OCI-LY3 (cell line): Measurements from ENCODE around the gene MINK1.

Source experiments
- H2AFZ ChIP-seq: fragments of 200-600, 300-600 bp; shearing (Covaris generic); 2 replicates; pipeline ENCODE4 v1.6.0; 2014; ENCODE audit warnings: antibody characterized with exemption, low read depth, low read length
- H3K27ac ChIP-seq: fragments of 200-600, 300-600 bp; sonication (generic); 2 replicates; pipeline ENCODE4 v1.5.1; 2014; ENCODE audit warnings: mild to moderate bottlenecking, low read length, moderate library complexity, mixed read lengths
- H3K27me3 ChIP-seq: fragments of 200-600, 300-600 bp; sonication (generic); 2 replicates; pipeline ENCODE4 v1.6.1; 2014; ENCODE audit warnings: low read depth, low read length, mixed read lengths
- H3K36me3 ChIP-seq: fragments of 200-600, 300-600 bp; sonication (generic); replicated peaks from 2 replicates; pipeline ENCODE3; 2014; ENCODE audit warnings: low read depth, low read length, mixed read lengths
- H3K4me1 ChIP-seq: fragments of 300-600, 200-600 bp; sonication (generic); 2 replicates; pipeline ENCODE4 v1.6.1; 2014; ENCODE audit warnings: low read length, mixed read lengths
- H3K4me2 ChIP-seq: fragments of 200-600, 300-600 bp; sonication (generic); 2 replicates; pipeline ENCODE4 v1.6.1; 2014; ENCODE audit warnings: low read length, mixed read lengths
- H3K4me3 ChIP-seq: fragments of 300-600, 200-600 bp; sonication (generic); 2 replicates; pipeline ENCODE4 v1.5.1; 2014; ENCODE audit warnings: antibody characterized with exemption, mild to moderate bottlenecking, low read length, moderate library complexity
- H3K79me2 ChIP-seq: fragments of 300-600, 200-600 bp; shearing (Covaris generic); 2 replicates; pipeline ENCODE4 v1.6.1; 2014; ENCODE audit warnings: mild to moderate bottlenecking, low read length, mixed read lengths
- H3K9ac ChIP-seq: fragments of 300-600, 200-600 bp; shearing (Covaris generic); 2 replicates; pipeline ENCODE4 v1.6.0; 2014; ENCODE audit warnings: mild to moderate bottlenecking, low read length, moderate library complexity
- H3K9me3 ChIP-seq: fragments of 200-600, 300-600 bp; shearing (Covaris generic); 2 replicates; pipeline ENCODE4 v1.6.1; 2014; ENCODE audit warnings: low read length, mixed read lengths; ENCODE audit not compliant: insufficient read depth
- H4K20me1 ChIP-seq: fragments of 200-600, 300-600 bp; sonication (generic); 2 replicates; pipeline ENCODE4 v1.6.1; 2016; ENCODE audit warnings: low read length, mixed read lengths; ENCODE audit not compliant: insufficient read depth
- EZH2phosphoT487 ChIP-seq: fragments of 200-600 bp; shearing (Covaris generic); IDR thresholded peaks from 2 replicates; pipeline ENCODE4 v1.6.1; 2018; ENCODE audit warnings: antibody characterized with exemption, mixed run types, low read depth
- TF ChIP-seq, protein P1 (sequence below): fragments of 200-600, 300-600 bp; sonication (generic); IDR thresholded peaks from 2 replicates; pipeline ENCODE4 v1.5.1; 2014; ENCODE audit warnings: antibody characterized with exemption, low read length, low read depth

Gene MINK1

DNA sequence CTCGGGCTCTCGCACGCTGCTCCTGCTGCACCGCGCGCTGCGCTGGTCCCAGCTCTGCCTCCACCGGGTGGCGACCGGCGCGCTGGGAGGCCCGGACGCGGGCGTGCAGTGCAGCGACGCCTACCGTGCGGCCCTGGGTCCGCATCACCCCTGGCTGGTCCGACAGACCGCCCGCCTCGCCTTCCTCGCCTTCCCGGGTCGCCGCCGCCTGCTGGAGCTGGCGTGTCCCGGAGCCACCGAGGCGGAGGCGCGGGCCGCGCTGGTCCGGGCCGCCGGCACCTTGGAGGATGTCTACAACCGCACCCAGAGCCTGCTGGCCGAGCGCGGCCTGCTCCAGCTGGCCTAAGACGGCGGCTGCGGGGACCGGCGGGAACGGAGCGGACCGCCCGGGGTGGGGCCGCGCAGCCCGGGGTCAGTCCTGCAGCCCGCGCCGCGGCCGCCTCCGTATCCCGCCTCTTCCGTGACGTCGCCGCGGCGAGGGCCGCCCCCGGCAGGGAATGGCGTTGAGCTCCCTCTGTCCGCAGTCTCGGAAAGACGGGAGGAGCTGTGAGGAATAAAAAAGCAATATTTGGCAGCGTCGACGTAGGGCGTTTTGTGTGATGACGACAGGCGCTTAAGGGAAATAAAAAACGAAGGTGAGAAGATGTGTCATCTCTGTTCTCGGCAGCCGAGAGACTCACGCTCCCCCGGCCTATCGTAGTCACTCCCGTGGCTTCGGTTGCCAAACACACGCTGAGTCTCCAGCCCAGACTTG, 43.0 kb upstream of the MINK1 start:
- H3K27ac ChIP-seq: peak overlapping the region; percentile 25; the same call in 1 of the 2 replicates
- TF ChIP-seq EZH2phosphoT487: no peak
- TF ChIP-seq, protein P1, sequence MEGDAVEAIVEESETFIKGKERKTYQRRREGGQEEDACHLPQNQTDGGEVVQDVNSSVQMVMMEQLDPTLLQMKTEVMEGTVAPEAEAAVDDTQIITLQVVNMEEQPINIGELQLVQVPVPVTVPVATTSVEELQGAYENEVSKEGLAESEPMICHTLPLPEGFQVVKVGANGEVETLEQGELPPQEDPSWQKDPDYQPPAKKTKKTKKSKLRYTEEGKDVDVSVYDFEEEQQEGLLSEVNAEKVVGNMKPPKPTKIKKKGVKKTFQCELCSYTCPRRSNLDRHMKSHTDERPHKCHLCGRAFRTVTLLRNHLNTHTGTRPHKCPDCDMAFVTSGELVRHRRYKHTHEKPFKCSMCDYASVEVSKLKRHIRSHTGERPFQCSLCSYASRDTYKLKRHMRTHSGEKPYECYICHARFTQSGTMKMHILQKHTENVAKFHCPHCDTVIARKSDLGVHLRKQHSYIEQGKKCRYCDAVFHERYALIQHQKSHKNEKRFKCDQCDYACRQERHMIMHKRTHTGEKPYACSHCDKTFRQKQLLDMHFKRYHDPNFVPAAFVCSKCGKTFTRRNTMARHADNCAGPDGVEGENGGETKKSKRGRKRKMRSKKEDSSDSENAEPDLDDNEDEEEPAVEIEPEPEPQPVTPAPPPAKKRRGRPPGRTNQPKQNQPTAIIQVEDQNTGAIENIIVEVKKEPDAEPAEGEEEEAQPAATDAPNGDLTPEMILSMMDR: peak; percentile 52
- H3K9ac ChIP-seq: peak overlapping the region; percentile 68
- H3K4me3 ChIP-seq: peak overlapping the region; percentile 85
- H3K27me3 ChIP-seq: no peaks in the 10 kb centered on the region; the same call in 1 of the 2 replicates
- peak overlapping the region; percentile 71 for H3K4me2 ChIP-seq
- H3K79me2 ChIP-seq: no peaks in the 10 kb centered on the region
- no peaks in the 10 kb centered on the region for H3K36me3 ChIP-seq
- H3K4me1 ChIP-seq: peaks cover 3% of the 10 kb centered on the region; the same call in 1 of the 2 replicates
- peak overlapping the region; percentile 84 for H2AFZ ChIP-seq
- H4K20me1 ChIP-seq: no peaks in the 10 kb centered on the region
- 0 out of 2 replicates have a peak, but pooled peaks cover under 1% of the 10 kb centered on the region for H3K9me3 ChIP-seq

DNA sequence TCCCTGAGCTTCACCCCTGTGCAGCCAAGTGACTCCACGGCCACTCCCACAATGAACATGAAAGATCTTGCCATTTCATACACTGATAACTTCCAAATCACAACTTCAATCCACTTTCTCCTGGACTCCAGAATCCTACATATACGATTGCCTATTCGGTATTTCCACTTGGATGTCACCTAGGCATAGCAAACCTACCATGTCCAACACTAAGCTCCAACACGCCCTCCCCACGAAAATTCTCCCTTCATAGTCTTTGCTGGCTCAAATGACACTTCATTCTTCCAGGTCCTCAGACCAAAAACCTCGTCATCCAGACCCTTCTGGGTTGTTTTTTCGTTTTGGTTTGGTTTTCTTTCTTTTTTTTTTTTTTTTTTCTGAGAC, 42.4 kb upstream of the MINK1 start:
- H3K27me3 ChIP-seq: no peaks in the 10 kb centered on the region; the same call in 1 of the 2 replicates
- peak overlapping the region; percentile 84 for H2AFZ ChIP-seq

DNA sequence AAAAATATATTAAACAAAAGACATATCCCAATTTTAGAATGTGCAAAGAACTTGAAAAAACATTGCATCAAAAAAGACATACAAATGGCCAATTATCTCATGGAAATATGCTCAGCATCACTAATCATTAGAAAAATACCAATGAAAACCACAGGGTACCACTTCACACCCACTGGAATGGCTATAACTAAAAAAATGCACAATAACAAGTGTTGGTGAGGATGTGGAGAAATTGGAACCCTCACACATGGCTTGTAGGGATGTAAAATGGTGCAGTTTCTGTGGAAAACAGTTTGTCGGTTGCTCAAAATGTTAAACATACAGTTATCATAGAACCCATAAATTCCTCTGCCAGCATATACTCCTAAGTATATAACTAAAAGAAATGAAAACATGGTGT, 38.0 kb upstream of the MINK1 start:
- peaks cover 3% of the 10 kb centered on the region; the same call in 1 of the 2 replicates for H3K4me1 ChIP-seq
- peak overlapping the region; percentile 29 for H3K4me2 ChIP-seq
- H2AFZ ChIP-seq: peak overlapping the region; percentile 62
- no peak for TF ChIP-seq EZH2phosphoT487
- TF ChIP-seq, protein P1: no peak
- no peak overlapping the region for H3K27ac ChIP-seq
- H4K20me1 ChIP-seq: no peaks in the 10 kb centered on the region
- H3K9me3 ChIP-seq: 0 out of 2 replicates have a peak, but pooled peaks cover 4% of the 10 kb centered on the region
- H3K4me3 ChIP-seq: peak overlapping the region; percentile 98
- H3K27me3 ChIP-seq: no peaks in the 10 kb centered on the region; the same call in 1 of the 2 replicates
- H3K9ac ChIP-seq: no peak overlapping the region
- no peaks in the 10 kb centered on the region for H3K36me3 ChIP-seq
- peaks cover 11% of the 10 kb centered on the region for H3K79me2 ChIP-seq

More for the DNA sequence above, 42.4 kb upstream of the MINK1 start:
- no peaks in the 10 kb centered on the region for H4K20me1 ChIP-seq
- H3K4me1 ChIP-seq: peaks cover 3% of the 10 kb centered on the region; the same call in 1 of the 2 replicates
- H3K9ac ChIP-seq: peak overlapping the region; percentile 68; the same call in 1 of the 2 replicates
- no peaks in the 10 kb centered on the region for H3K36me3 ChIP-seq
- no peaks in the 10 kb centered on the region for H3K79me2 ChIP-seq
- TF ChIP-seq, protein P1: no peak
- no peak for TF ChIP-seq EZH2phosphoT487
- peak overlapping the region; percentile 85 for H3K4me3 ChIP-seq
- H3K27ac ChIP-seq: no peak overlapping the region
- H3K4me2 ChIP-seq: peak overlapping the region; percentile 71
- 0 out of 2 replicates have a peak, but pooled peaks cover 4% of the 10 kb centered on the region for H3K9me3 ChIP-seq

DNA sequence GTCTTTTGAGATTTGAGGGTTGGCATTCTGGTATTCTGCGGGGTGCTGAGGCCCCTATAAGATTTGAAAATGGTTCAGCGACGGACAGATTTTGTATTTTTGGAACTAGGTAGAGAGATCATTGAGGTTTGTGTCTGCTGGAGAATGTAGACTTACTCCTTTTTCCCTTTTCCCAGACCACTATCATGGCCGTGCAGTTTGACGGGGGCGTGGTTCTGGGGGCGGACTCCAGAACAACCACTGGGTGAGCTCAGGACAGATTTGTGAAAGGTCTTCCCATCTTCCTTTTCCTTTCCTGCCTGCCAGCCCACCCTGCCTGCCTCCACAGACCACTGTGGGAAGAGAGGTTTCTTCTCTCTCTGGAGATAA, 36.6 kb upstream of the MINK1 start:
- H3K4me2 ChIP-seq: peak overlapping the region; percentile 77

More for the DNA sequence above, 36.6 kb upstream of the MINK1 start:
- Histone ChIP-seq H3K27ac (peak overlapping the region; percentile 43), H3K4me1 (no peaks in the 10 kb centered on the region), H2AFZ (no peak overlapping the region), H3K79me2 (peaks cover 11% of the 10 kb centered on the region), H3K4me3 (peak overlapping the region; percentile 98), H3K9me3 (0 out of 2 replicates have a peak, but pooled peaks cover 4% of the 10 kb centered on the region), H3K36me3 (no peaks in the 10 kb centered on the region), H4K20me1 (no peaks in the 10 kb centered on the region), H3K27me3 (no peaks in the 10 kb centered on the region; the same call in 1 of the 2 replicates), H3K9ac (peak overlapping the region; percentile 87)
- no peak for TF ChIP-seq EZH2phosphoT487
- TF ChIP-seq, protein P1: no peak
